Osteoblast (primary cell): ENCODE data around the gene CSHL1. TPM values are rescaled to one million over a fixed set of nuclear protein-coding genes. Genes with fewer than 3 reads are reported as not detected.

Source experiments
- DNase-seq: peaks from one replicate; pipeline ENCODE4 v3.0.0; 2011; ENCODE audit warnings: low spot score, mixed read lengths; ENCODE audit not compliant: insufficient read length; ENCODE audit errors: missing footprints
- H2AFZ ChIP-seq: 2 replicates; pipeline ENCODE4 v1.6.0; 2011; ENCODE audit warnings: mild to moderate bottlenecking, low read length
- H3K27ac ChIP-seq: 2 replicates; pipeline ENCODE4 v1.5.1; 2011; ENCODE audit warnings: mild to moderate bottlenecking, low read depth, low read length, moderate library complexity
- H3K27me3 ChIP-seq: 2 replicates; pipeline ENCODE4 v1.6.0; 2012; ENCODE audit warnings: mild to moderate bottlenecking, control low read depth, inconsistent platforms, low read length, moderate library complexity; ENCODE audit not compliant: insufficient read depth
- H3K36me3 ChIP-seq: 2 replicates; pipeline ENCODE4 v1.5.1; 2011; ENCODE audit warnings: mild to moderate bottlenecking, low read length, control low read depth, moderate library complexity; ENCODE audit not compliant: insufficient read depth
- H3K4me1 ChIP-seq: 2 replicates; pipeline ENCODE4 v1.5.1; 2011; ENCODE audit warnings: mild to moderate bottlenecking, low read length, control low read depth, moderate library complexity; ENCODE audit not compliant: insufficient read depth
- H3K4me2 ChIP-seq: 2 replicates; pipeline ENCODE4 v1.6.0; 2011; ENCODE audit warnings: mild to moderate bottlenecking, low read length; ENCODE audit not compliant: insufficient read depth
- H3K4me3 ChIP-seq: fragments of 200-600 bp; sonication (generic); 3 replicates; pipeline ENCODE4 v1.5.1; 2012; ENCODE audit warnings: mild to moderate bottlenecking, low read length, inconsistent platforms; ENCODE audit not compliant: insufficient read depth
- H3K79me2 ChIP-seq: 2 replicates; pipeline ENCODE4 v1.6.0; 2012; ENCODE audit warnings: mild to moderate bottlenecking, low read length, control low read depth, inconsistent platforms; ENCODE audit not compliant: insufficient read depth
- H3K9me3 ChIP-seq: 2 replicates; pipeline ENCODE4 v1.5.1; 2011; ENCODE audit warnings: low read depth, low read length, control low read depth
- H4K20me1 ChIP-seq: 2 replicates; pipeline ENCODE4 v1.6.0; 2012; ENCODE audit warnings: mild to moderate bottlenecking, low read length, control low read depth; ENCODE audit not compliant: insufficient read depth
- CTCF ChIP-seq: IDR thresholded peaks from 2 replicates; pipeline ENCODE4 v1.5.1; 2011; ENCODE audit warnings: mild to moderate bottlenecking, low read depth, low read length, moderate library complexity; ENCODE audit errors: extremely low read depth
- total RNA-seq: library from RNA; depleted of rRNA; stranded (reverse); fragments of >200 nt; gene quantifications from 2 replicates; pipeline ENCODE4 v1.2.3, GENCODE V29; 2012

Gene CSHL1
- total RNA-seq, 1 donor, result not detected

- no peak overlapping the region for H3K4me2 ChIP-seq
- H3K4me1 ChIP-seq, result no peaks in the 10 kb centered on the region
- H3K36me3 ChIP-seq, result no peaks in the 10 kb centered on the region
- H3K27me3 ChIP-seq, result peaks cover 2% of the 10 kb centered on the region
- no peak overlapping the region for H3K4me3 ChIP-seq
- no peaks in the 10 kb centered on the region for H3K79me2 ChIP-seq
- no peaks in the 10 kb centered on the region for H3K9me3 ChIP-seq
- no peak for DNase-seq
- no peak for TF ChIP-seq CTCF
- H3K27ac ChIP-seq, result no peak overlapping the region
- H4K20me1 ChIP-seq, result no peaks in the 10 kb centered on the region
- H2AFZ ChIP-seq, result no peak overlapping the region
Measured at GRCh38 chr17:63928966-63929695, 18.1 kb upstream of the CSHL1 start.

- no peak for DNase-seq
- H3K79me2 ChIP-seq, result no peaks in the 10 kb centered on the region
- no peaks in the 10 kb centered on the region for H3K9me3 ChIP-seq
- no peaks in the 10 kb centered on the region for H3K27me3 ChIP-seq
- TF ChIP-seq CTCF, result no peak
- no peak overlapping the region for H2AFZ ChIP-seq
- H3K4me1 ChIP-seq, result no peaks in the 10 kb centered on the region
- H4K20me1 ChIP-seq, result no peaks in the 10 kb centered on the region
- H3K36me3 ChIP-seq, result no peaks in the 10 kb centered on the region
- H3K4me2 ChIP-seq, result no peak overlapping the region
- H3K27ac ChIP-seq, result no peak overlapping the region
- H3K4me3 ChIP-seq, result no peak overlapping the region
Measured at GRCh38 chr17:63928172-63928666, 17.2 kb upstream of the CSHL1 start.

GRCh38 chr17:63927464-63928171 lies 16.6 kb upstream of the CSHL1 start:
- DNase-seq, result peak; percentile 67

More at GRCh38 chr17:63927464-63928171, 16.6 kb upstream of the CSHL1 start:
- no peaks in the 10 kb centered on the region for H4K20me1 ChIP-seq
- H3K27ac ChIP-seq, result no peak overlapping the region
- no peaks in the 10 kb centered on the region for H3K27me3 ChIP-seq
- no peak overlapping the region for H2AFZ ChIP-seq
- no peak for TF ChIP-seq CTCF
- no peaks in the 10 kb centered on the region for H3K4me1 ChIP-seq
- H3K9me3 ChIP-seq, result no peaks in the 10 kb centered on the region
- no peaks in the 10 kb centered on the region for H3K79me2 ChIP-seq
- H3K4me3 ChIP-seq, result no peak overlapping the region
- no peaks in the 10 kb centered on the region for H3K36me3 ChIP-seq
- H3K4me2 ChIP-seq, result no peak overlapping the region
